ENCODE results near the gene ICE2. TPM values are rescaled to one million over a fixed set of nuclear protein-coding genes. Genes with fewer than 3 reads are reported as not detected.

The ICE2 gene
- total and polyA plus RNA-seq, 3 experiments from 2014 or later: 51.7 to 59.5 (median 57.5) TPM

- ChIA-PET CTCF (no interaction called here), POLR2A (interaction anchor here (0.9 kb wide), 1 partner anchor 15 kb away, joined by 3 read pairs; no protein-coding TSS in a partner anchor)
- H3K36me3 ChIP-seq (ENCODE audit: insufficient read depth, low read length): no peaks in the 10 kb centered on the region
- Mint-ChIP-seq H3K4me1 (peaks cover 0 to 6% (median 0%) of the 10 kb centered on the region in 3 donors), H3K4me3 (no peak overlapping the region), H3K27ac (no peak overlapping the region), H3K36me3 (peaks cover 0 to 34% (median 14%) of the 10 kb centered on the region in 3 donors), H3K27me3 (no peaks in the 10 kb centered on the region), H3K9me3 (no peaks in the 10 kb centered on the region)
- no peaks in the 10 kb centered on the region for H3K4me1 ChIP-seq (ENCODE audit: insufficient read depth, low read length)
- H3K27me3 ChIP-seq (ENCODE audit: insufficient read depth, low read length, poor library complexity, severe bottlenecking): no peaks in the 10 kb centered on the region
- H3K4me3 ChIP-seq (ENCODE audit: low read length): no peak overlapping the region
- H3K9me3 ChIP-seq (ENCODE audit: low read length): no peaks in the 10 kb centered on the region
- no peak overlapping the region for H3K27ac ChIP-seq (ENCODE audit: low read depth, low read length)
- no peak for DNase-seq
These were observed 57.4 kb downstream of the ICE2 start for GRCh38 chr15:60421544-60421943.

- no peak overlapping the region for H3K4me3 ChIP-seq (ENCODE audit: low read length)
- H3K27me3 Mint-ChIP-seq: no peaks in the 10 kb centered on the region
- H3K27me3 ChIP-seq (ENCODE audit: insufficient read depth, low read length, poor library complexity, severe bottlenecking): no peaks in the 10 kb centered on the region
- CTCF ChIA-PET: no interaction called here
- peaks cover 0 to 6% (median 0%) of the 10 kb centered on the region in 3 donors for H3K4me1 Mint-ChIP-seq
- no peaks in the 10 kb centered on the region for H3K4me1 ChIP-seq (ENCODE audit: insufficient read depth, low read length)
- no peak overlapping the region for H3K27ac ChIP-seq (ENCODE audit: low read depth, low read length)
- H3K4me3 Mint-ChIP-seq: no peak overlapping the region
- POLR2A ChIA-PET: no interaction called here
- H3K9me3 Mint-ChIP-seq: no peaks in the 10 kb centered on the region
- H3K9me3 ChIP-seq (ENCODE audit: low read length): no peaks in the 10 kb centered on the region
- peak overlapping the region in 4 of 8 donors; percentile 1 to 32 (median 8) for H3K27ac Mint-ChIP-seq
- H3K36me3 Mint-ChIP-seq: peaks cover 0 to 25% (median 11%) of the 10 kb centered on the region in 3 donors
- DNase-seq: no peak
- no peaks in the 10 kb centered on the region for H3K36me3 ChIP-seq (ENCODE audit: insufficient read depth, low read length)
These were observed 58.7 kb downstream of the ICE2 start for GRCh38 chr15:60420203-60420716.

- Histone ChIP-seq H3K9me3 (ENCODE audit: low read length) (no peaks in the 10 kb centered on the region), H3K4me1 (ENCODE audit: insufficient read depth, low read length) (no peaks in the 10 kb centered on the region), H3K36me3 (ENCODE audit: insufficient read depth, low read length) (no peaks in the 10 kb centered on the region), H3K4me3 (ENCODE audit: low read length) (no peak overlapping the region), H3K27me3 (ENCODE audit: insufficient read depth, low read length, poor library complexity, severe bottlenecking) (no peaks in the 10 kb centered on the region), H3K27ac (ENCODE audit: low read depth, low read length) (no peak overlapping the region)
- no peak for DNase-seq
- ChIA-PET CTCF (no interaction called here), POLR2A (no interaction called here)
- peaks cover 0 to 6% (median 0%) of the 10 kb centered on the region in 3 donors for H3K4me1 Mint-ChIP-seq
- no peaks in the 10 kb centered on the region for H3K9me3 Mint-ChIP-seq
- peaks cover 0 to 21% (median 11%) of the 10 kb centered on the region in 3 donors for H3K36me3 Mint-ChIP-seq
- H3K27ac Mint-ChIP-seq: peak overlapping the region in 2 of 8 donors; percentile 39 to 48
- H3K27me3 Mint-ChIP-seq: no peaks in the 10 kb centered on the region
- H3K4me3 Mint-ChIP-seq: no peak overlapping the region
These were observed 59.2 kb downstream of the ICE2 start for GRCh38 chr15:60419753-60420152.

DNA sequence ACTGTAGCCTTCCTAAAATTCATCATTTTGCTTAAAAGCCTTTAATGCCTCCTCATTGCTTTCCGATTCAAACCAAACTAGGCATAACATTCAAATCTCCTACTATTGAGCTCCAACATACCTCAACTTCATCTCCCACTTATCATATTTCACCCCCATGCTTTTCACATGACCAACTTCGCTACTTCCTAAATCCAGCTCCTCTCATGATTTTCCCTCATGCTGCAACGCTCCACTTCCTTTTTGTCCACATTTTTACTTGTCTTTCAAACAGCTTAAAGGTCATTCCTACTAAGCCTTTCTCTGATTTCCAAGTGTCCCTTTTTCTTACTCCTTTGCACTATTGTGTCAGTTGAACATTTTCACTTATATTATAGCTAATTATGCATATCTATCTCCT lies 60.8 kb downstream of the ICE2 start:
- H3K4me3 Mint-ChIP-seq: no peak overlapping the region
- no peaks in the 10 kb centered on the region for H3K27me3 ChIP-seq (ENCODE audit: insufficient read depth, low read length, poor library complexity, severe bottlenecking)
- no peak overlapping the region for H3K27ac ChIP-seq (ENCODE audit: low read depth, low read length)
- H3K27me3 Mint-ChIP-seq: no peaks in the 10 kb centered on the region
- H3K4me1 Mint-ChIP-seq: no peaks in the 10 kb centered on the region
- no peaks in the 10 kb centered on the region for H3K9me3 Mint-ChIP-seq
- H3K27ac Mint-ChIP-seq: no peak overlapping the region
- DNase-seq: no peak
- ChIA-PET CTCF (no interaction called here), POLR2A (no interaction called here)
- H3K4me1 ChIP-seq (ENCODE audit: insufficient read depth, low read length): no peaks in the 10 kb centered on the region
- H3K9me3 ChIP-seq (ENCODE audit: low read length): no peaks in the 10 kb centered on the region
- H3K36me3 Mint-ChIP-seq: peaks cover 0 to 10% (median 5%) of the 10 kb centered on the region in 3 donors
- H3K4me3 ChIP-seq (ENCODE audit: low read length): no peak overlapping the region
- no peaks in the 10 kb centered on the region for H3K36me3 ChIP-seq (ENCODE audit: insufficient read depth, low read length)

GRCh38 chr15:60417112-60417511 lies 61.8 kb downstream of the ICE2 start:
- H3K27ac ChIP-seq (ENCODE audit: low read depth, low read length): no peak overlapping the region
- H3K27me3 Mint-ChIP-seq: no peaks in the 10 kb centered on the region
- no peak overlapping the region for H3K4me3 Mint-ChIP-seq
- H3K36me3 Mint-ChIP-seq: peaks cover 0 to 5% (median 2%) of the 10 kb centered on the region in 3 donors
- H3K4me1 Mint-ChIP-seq: no peaks in the 10 kb centered on the region
- ChIA-PET POLR2A (no interaction called here), CTCF (interaction anchor here (1.0 kb wide), 1 partner anchor 11 kb away, joined by 3 read pairs; no protein-coding TSS in a partner anchor)
- no peaks in the 10 kb centered on the region for H3K4me1 ChIP-seq (ENCODE audit: insufficient read depth, low read length)
- no peaks in the 10 kb centered on the region for H3K9me3 Mint-ChIP-seq
- H3K27me3 ChIP-seq (ENCODE audit: insufficient read depth, low read length, poor library complexity, severe bottlenecking): no peaks in the 10 kb centered on the region
- no peak overlapping the region for H3K4me3 ChIP-seq (ENCODE audit: low read length)
- H3K36me3 ChIP-seq (ENCODE audit: insufficient read depth, low read length): no peaks in the 10 kb centered on the region
- no peaks in the 10 kb centered on the region for H3K9me3 ChIP-seq (ENCODE audit: low read length)
- peak overlapping the region in 1 of 8 donors; percentile 76 for H3K27ac Mint-ChIP-seq
- no peak for DNase-seq

- Mint-ChIP-seq H3K27ac (peak overlapping the region in 1 of 8 donors; percentile 62), H3K9me3 (no peaks in the 10 kb centered on the region), H3K36me3 (peaks cover 0 to 5% (median 1%) of the 10 kb centered on the region in 3 donors), H3K27me3 (no peaks in the 10 kb centered on the region), H3K4me3 (no peak overlapping the region), H3K4me1 (no peaks in the 10 kb centered on the region)
- no peak for DNase-seq
- H3K4me1 ChIP-seq (ENCODE audit: insufficient read depth, low read length): no peaks in the 10 kb centered on the region
- no peaks in the 10 kb centered on the region for H3K27me3 ChIP-seq (ENCODE audit: insufficient read depth, low read length, poor library complexity, severe bottlenecking)
- POLR2A ChIA-PET: no interaction called here
- no peak overlapping the region for H3K27ac ChIP-seq (ENCODE audit: low read depth, low read length)
- H3K36me3 ChIP-seq (ENCODE audit: insufficient read depth, low read length): no peaks in the 10 kb centered on the region
- no peaks in the 10 kb centered on the region for H3K9me3 ChIP-seq (ENCODE audit: low read length)
- H3K4me3 ChIP-seq (ENCODE audit: low read length): no peak overlapping the region
- CTCF ChIA-PET: no interaction called here
These were observed 62.5 kb downstream of the ICE2 start for GRCh38 chr15:60416484-60416883.

- H3K27me3 Mint-ChIP-seq: no peaks in the 10 kb centered on the region
- ChIA-PET POLR2A (no interaction called here), CTCF (interaction anchor here (1.3 kb wide), 1 partner anchor 16 kb away, joined by 3 read pairs; no protein-coding TSS in a partner anchor)
- H3K36me3 Mint-ChIP-seq: no peaks in the 10 kb centered on the region
- DNase-seq: no peak
- Histone ChIP-seq H3K36me3 (ENCODE audit: insufficient read depth, low read length) (no peaks in the 10 kb centered on the region), H3K27ac (ENCODE audit: low read depth, low read length) (no peak overlapping the region), H3K4me3 (ENCODE audit: low read length) (no peak overlapping the region), H3K9me3 (ENCODE audit: low read length) (no peaks in the 10 kb centered on the region), H3K4me1 (ENCODE audit: insufficient read depth, low read length) (peaks cover 2% of the 10 kb centered on the region), H3K27me3 (ENCODE audit: insufficient read depth, low read length, poor library complexity, severe bottlenecking) (no peaks in the 10 kb centered on the region)
- H3K27ac Mint-ChIP-seq: no peak overlapping the region
- H3K9me3 Mint-ChIP-seq: no peaks in the 10 kb centered on the region
- H3K4me3 Mint-ChIP-seq: no peak overlapping the region
- H3K4me1 Mint-ChIP-seq: peaks cover 1 to 2% (median 2%) of the 10 kb centered on the region in 3 donors
These were observed 64.8 kb downstream of the ICE2 start for GRCh38 chr15:60414016-60414682.

DNA sequence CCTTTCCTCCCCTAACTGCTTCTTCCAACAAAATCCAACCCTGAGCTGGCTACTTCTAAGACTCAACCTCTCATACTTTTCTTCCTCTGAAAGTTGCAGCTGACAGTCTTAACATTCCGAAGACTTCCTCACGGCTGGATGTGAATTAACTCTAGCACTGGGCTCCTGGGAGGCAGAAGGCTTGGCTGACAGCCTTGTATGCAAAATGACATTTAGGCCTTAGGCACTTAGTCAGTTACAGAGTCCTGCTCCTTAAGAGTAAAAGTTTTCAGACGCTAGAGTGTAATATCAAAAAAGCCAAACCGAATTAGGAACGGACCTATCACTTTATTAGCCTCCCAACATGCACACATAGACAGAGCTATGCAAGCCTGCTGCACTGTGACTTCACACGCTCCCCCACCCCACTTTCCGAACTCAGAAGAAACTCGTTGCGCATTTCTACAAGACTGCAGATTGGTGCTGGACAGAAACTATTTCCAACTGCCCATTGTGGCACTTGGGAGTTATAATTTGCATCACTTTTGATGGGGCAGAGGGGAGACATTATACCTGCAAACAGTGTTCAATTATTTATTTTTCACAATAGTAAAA lies 65.6 kb downstream of the ICE2 start:
- Mint-ChIP-seq H3K27ac (no peak overlapping the region), H3K36me3 (peaks cover 0 to 3% (median 0%) of the 10 kb centered on the region in 3 donors), H3K9me3 (no peaks in the 10 kb centered on the region), H3K4me3 (no peak overlapping the region), H3K4me1 (peaks cover 9 to 10% (median 10%) of the 10 kb centered on the region in 3 donors), H3K27me3 (no peaks in the 10 kb centered on the region)
- Histone ChIP-seq H3K27me3 (ENCODE audit: insufficient read depth, low read length, poor library complexity, severe bottlenecking) (no peaks in the 10 kb centered on the region), H3K27ac (ENCODE audit: low read depth, low read length) (no peak overlapping the region), H3K36me3 (ENCODE audit: insufficient read depth, low read length) (no peaks in the 10 kb centered on the region), H3K9me3 (ENCODE audit: low read length) (no peaks in the 10 kb centered on the region), H3K4me1 (ENCODE audit: insufficient read depth, low read length) (peaks cover 10% of the 10 kb centered on the region), H3K4me3 (ENCODE audit: low read length) (no peak overlapping the region)
- ChIA-PET CTCF (interaction anchor here (1.3 kb wide), 1 partner anchor 17 kb away, joined by 3 read pairs; no protein-coding TSS in a partner anchor), POLR2A (no interaction called here)
- no peak for DNase-seq
